SK-N-SH (cell line): ENCODE results near the gene FBLIM1.

Source experiments
- CTCF ChIP-seq: fragments of 200-600 bp; sonication (generic); IDR thresholded peaks from 2 replicates; pipeline ENCODE4 v1.6.1; 2017; ENCODE audit warnings: antibody characterized with exemption, mild to moderate bottlenecking, moderate library complexity
- EP300 ChIP-seq, 2 experiments: IDR thresholded peaks; 2 replicates each; pipeline versions ENCODE4 v1.4.0 to v1.6.1; 2012; ENCODE audit warnings: borderline replicate concordance in 1 of 2, low read depth in 1 of 2, low read length in 1 of 2
- FOXM1 ChIP-seq: IDR thresholded peaks from 2 replicates; pipeline ENCODE4 v1.4.0; 2012; ENCODE audit warnings: low read depth, mild to moderate bottlenecking
- NRF1 ChIP-seq: IDR thresholded peaks from 2 replicates; pipeline ENCODE4 v1.6.1; 2012; ENCODE audit warnings: low read depth, mild to moderate bottlenecking, low read length
- POLR2AphosphoS5 ChIP-seq: IDR thresholded peaks from 2 replicates; pipeline ENCODE4 v1.6.1; 2012; ENCODE audit warnings: low read depth, low read length
- SMC3 ChIP-seq: IDR thresholded peaks from 2 replicates; pipeline ENCODE4 v1.6.1; 2012; ENCODE audit warnings: low read depth, low read length, improper control_type of control experiment
- USF1 ChIP-seq: IDR thresholded peaks from 2 replicates; pipeline ENCODE4 v1.4.0; 2012; ENCODE audit warnings: low read depth, borderline replicate concordance
- TF ChIP-seq, protein P1 (sequence below): IDR thresholded peaks from 2 replicates; pipeline ENCODE4 v1.6.1; 2012; ENCODE audit warnings: mild to moderate bottlenecking, low read depth, low read length, moderate library complexity

- no peak for TF ChIP-seq FOXM1
- no peak for TF ChIP-seq POLR2AphosphoS5
- no peak for TF ChIP-seq NRF1
- TF ChIP-seq EP300 (IDR thresholded peaks at IDR 0.05; ENCODE audit: borderline replicate concordance in 1 of 2, low read depth in 1 of 2, low read length in 1 of 2) = no peak
- TF ChIP-seq, protein P1, sequence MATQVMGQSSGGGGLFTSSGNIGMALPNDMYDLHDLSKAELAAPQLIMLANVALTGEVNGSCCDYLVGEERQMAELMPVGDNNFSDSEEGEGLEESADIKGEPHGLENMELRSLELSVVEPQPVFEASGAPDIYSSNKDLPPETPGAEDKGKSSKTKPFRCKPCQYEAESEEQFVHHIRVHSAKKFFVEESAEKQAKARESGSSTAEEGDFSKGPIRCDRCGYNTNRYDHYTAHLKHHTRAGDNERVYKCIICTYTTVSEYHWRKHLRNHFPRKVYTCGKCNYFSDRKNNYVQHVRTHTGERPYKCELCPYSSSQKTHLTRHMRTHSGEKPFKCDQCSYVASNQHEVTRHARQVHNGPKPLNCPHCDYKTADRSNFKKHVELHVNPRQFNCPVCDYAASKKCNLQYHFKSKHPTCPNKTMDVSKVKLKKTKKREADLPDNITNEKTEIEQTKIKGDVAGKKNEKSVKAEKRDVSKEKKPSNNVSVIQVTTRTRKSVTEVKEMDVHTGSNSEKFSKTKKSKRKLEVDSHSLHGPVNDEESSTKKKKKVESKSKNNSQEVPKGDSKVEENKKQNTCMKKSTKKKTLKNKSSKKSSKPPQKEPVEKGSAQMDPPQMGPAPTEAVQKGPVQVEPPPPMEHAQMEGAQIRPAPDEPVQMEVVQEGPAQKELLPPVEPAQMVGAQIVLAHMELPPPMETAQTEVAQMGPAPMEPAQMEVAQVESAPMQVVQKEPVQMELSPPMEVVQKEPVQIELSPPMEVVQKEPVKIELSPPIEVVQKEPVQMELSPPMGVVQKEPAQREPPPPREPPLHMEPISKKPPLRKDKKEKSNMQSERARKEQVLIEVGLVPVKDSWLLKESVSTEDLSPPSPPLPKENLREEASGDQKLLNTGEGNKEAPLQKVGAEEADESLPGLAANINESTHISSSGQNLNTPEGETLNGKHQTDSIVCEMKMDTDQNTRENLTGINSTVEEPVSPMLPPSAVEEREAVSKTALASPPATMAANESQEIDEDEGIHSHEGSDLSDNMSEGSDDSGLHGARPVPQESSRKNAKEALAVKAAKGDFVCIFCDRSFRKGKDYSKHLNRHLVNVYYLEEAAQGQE = no peak
- no peak for TF ChIP-seq CTCF
- TF ChIP-seq USF1 = no peak
- no peak for TF ChIP-seq SMC3
Observed at GRCh38 chr1:15744122-15744679, 14.4 kb upstream of the FBLIM1 start.
